ENCODE measurements around the gene LGALS7. TPM values are rescaled to one million over a fixed set of nuclear protein-coding genes. Genes with fewer than 3 reads are reported as not detected.
"Not testable (repeated sequence)": the region's sequence is repeated elsewhere in the genome, so short reads cannot be mapped to it uniquely, and the experiment has no call there.

The LGALS7 gene
- polyA plus RNA-seq, 6 donors from 2014 or later: not detected

DNA sequence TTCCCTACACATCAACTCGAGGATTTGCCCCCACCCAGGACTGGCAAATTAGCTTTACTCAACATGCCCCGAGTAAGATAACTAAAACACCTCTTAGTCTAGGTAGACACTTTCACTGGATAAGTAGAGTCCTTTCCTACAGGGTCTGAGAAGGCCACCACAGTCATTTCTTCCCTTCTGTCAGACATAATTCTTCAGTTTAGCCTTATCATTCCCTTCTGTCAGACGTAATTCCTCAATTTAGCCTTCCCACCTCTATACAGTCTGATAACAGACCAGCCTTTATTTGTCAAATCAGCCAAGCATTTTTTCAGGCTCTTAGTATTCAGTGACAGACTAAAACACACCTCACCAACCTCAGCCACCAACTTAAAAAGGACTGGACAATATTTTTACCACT, 19.5 kb downstream of the LGALS7 start:
- not testable (repeated sequence) for H3K9me3 Mint-ChIP-seq; H3K27ac Mint-ChIP-seq; H3K27me3 Mint-ChIP-seq; H3K4me1 Mint-ChIP-seq; H3K4me3 Mint-ChIP-seq; ATAC-seq (ENCODE audit: low read depth in 2 of 2); DNase-seq; H3K36me3 Mint-ChIP-seq

DNA sequence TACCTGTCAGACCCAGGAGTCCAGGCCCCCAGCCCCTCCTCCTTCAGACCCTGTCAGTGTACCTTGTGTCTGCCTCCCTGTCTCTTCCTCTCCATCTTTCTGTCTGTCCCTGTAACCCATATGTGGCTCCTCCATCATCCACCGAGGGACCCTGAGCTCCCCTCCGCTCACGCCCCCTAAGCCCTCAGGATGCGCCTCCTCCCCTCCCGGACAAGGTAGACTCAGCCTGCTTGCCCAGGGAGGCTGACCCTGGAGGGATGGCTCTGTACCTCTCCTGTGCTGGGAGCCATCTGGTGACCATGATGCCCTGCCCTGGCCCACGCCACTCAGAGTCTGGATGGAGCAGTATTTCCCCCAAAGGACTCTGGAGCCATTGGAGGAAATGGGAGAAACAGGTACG, 28.0 kb downstream of the LGALS7 start:
- no peak overlapping the region for H3K4me3 Mint-ChIP-seq
- H3K4me1 Mint-ChIP-seq: peaks cover 0 to 5% (median 0%) of the 10 kb centered on the region in 3 donors
- H3K27ac Mint-ChIP-seq: peak overlapping the region in 1 of 6 donors; percentile 83
- H3K36me3 Mint-ChIP-seq: no peaks in the 10 kb centered on the region
- H3K27me3 Mint-ChIP-seq: no peaks in the 10 kb centered on the region
- ATAC-seq (ENCODE audit: low read depth in 2 of 2): no peak
- no peak for DNase-seq
- H3K9me3 Mint-ChIP-seq: peaks cover 0 to 1% (median 0%) of the 10 kb centered on the region in 7 donors

DNA sequence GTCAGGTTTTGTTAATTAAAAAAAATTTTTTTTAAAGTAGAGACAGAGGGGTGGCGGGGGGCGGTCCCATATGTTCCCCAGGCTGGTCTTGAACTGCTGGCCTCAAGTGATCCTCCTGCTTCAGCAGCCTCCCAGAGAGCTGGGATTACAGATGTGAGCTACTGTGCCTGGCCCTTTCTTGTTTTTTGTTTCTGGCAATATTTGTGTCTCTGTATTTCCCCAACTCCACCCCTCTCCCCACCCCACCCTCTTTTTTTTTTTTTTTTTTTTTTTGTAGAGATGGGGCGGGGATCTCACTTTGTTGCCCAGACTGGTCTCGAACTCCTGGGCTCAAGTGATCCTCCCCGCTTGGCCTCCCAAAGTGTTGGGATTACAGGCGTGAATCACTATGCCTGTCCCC, 28.4 kb downstream of the LGALS7 start:
- Mint-ChIP-seq H3K9me3 (peaks cover 0 to 1% (median 0%) of the 10 kb centered on the region in 7 donors), H3K4me3 (no peak overlapping the region), H3K36me3 (no peaks in the 10 kb centered on the region), H3K27me3 (no peaks in the 10 kb centered on the region), H3K4me1 (peaks cover 0 to 9% (median under 1%) of the 10 kb centered on the region in 3 donors), H3K27ac (peak overlapping the region in 1 of 6 donors; percentile 83)
- DNase-seq (no peak), ATAC-seq (ENCODE audit: low read depth in 2 of 2) (no peak)

DNA sequence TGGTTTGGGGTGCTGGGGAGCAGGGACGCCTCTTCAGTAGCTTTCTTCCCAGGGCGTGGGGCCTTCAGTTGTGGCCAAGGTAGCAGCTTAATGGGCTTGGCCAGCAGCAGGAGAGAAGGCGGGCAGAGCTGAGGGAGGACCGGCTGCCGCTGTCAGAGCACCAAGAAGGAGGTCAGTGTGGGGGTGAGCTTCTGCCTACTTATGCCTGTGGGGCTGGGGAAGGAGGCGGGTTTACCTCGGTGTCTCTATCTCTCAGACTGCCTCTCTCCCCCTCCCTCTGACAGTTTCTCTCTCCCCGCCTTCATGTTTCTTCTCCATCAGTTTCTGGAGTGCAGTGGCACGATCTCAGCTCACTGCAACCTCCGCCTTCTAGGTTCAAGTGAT, 29.0 kb downstream of the LGALS7 start, which contains the start of gene CAPN12:
Gene CAPN12 (minus strand): TSS at position 177 of the 384 bp plus-strand sequence. CDS start 309 bp downstream, outside the sequence.
- no peaks in the 10 kb centered on the region for H3K27me3 Mint-ChIP-seq
- H3K27ac Mint-ChIP-seq: peak within 1 kb of the TSS in 2 of 6 donors; percentile 18 to 83
- peaks cover 0 to 1% (median 0%) of the 10 kb centered on the region in 7 donors for H3K9me3 Mint-ChIP-seq
- H3K36me3 Mint-ChIP-seq: no peaks in the 10 kb centered on the region
- no peak within 1 kb of the TSS for H3K4me3 Mint-ChIP-seq
- no peak for DNase-seq
- peaks cover 3 to 15% (median 6%) of the 10 kb centered on the region in 3 donors for H3K4me1 Mint-ChIP-seq
- no peak for ATAC-seq (ENCODE audit: low read depth in 2 of 2)

GRCh38 chr19:38743394-38744297, 29.7 kb downstream of the LGALS7 start:
- H3K9me3 Mint-ChIP-seq: peaks cover 0 to 1% (median 0%) of the 10 kb centered on the region in 7 donors
- H3K4me3 Mint-ChIP-seq: no peak overlapping the region
- ATAC-seq (ENCODE audit: low read depth in 2 of 2) (no peak), DNase-seq (no peak)
- peak overlapping the region in 1 of 6 donors; percentile 74 for H3K27ac Mint-ChIP-seq
- no peaks in the 10 kb centered on the region for H3K36me3 Mint-ChIP-seq
- H3K4me1 Mint-ChIP-seq: peaks cover 6 to 16% (median 11%) of the 10 kb centered on the region in 3 donors
- H3K27me3 Mint-ChIP-seq: no peaks in the 10 kb centered on the region

- H3K27me3 Mint-ChIP-seq: no peaks in the 10 kb centered on the region
- no peak overlapping the region for H3K27ac Mint-ChIP-seq
- H3K9me3 Mint-ChIP-seq: peaks cover 0 to 1% (median 0%) of the 10 kb centered on the region in 7 donors
- no peaks in the 10 kb centered on the region for H3K36me3 Mint-ChIP-seq
- peaks cover 11 to 18% (median 12%) of the 10 kb centered on the region in 3 donors for H3K4me1 Mint-ChIP-seq
- no peak for DNase-seq
- no peak overlapping the region for H3K4me3 Mint-ChIP-seq
- ATAC-seq (ENCODE audit: low read depth in 2 of 2): no peak
Observed at GRCh38 chr19:38742906-38743305, 30.4 kb downstream of the LGALS7 start.

DNA sequence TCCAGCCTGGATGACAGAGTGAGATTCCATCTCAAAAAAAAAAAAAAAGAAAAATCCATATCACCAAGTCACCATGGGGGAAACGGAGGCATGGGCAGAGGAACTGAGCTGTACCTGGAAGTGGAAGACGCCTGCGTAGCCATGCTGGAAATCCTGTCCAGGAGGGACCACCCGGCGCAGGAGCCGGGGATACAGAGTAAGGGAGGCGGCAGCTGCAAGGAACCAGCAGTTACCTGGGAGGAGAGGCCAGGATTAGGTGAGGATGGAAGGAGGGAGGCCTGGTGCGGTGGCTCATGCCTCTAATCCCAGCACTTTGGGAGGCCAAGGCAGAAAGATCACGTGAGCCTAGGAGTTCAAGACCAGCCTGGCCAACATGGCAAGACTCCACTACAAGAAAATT, 31.0 kb downstream of the LGALS7 start:
- peaks cover 0 to 1% (median 0%) of the 10 kb centered on the region in 7 donors for H3K9me3 Mint-ChIP-seq
- no peaks in the 10 kb centered on the region for H3K36me3 Mint-ChIP-seq
- ATAC-seq (ENCODE audit: low read depth in 2 of 2) (no peak), DNase-seq (no peak)
- H3K4me3 Mint-ChIP-seq: no peak overlapping the region
- H3K27me3 Mint-ChIP-seq: no peaks in the 10 kb centered on the region
- H3K27ac Mint-ChIP-seq: no peak overlapping the region
- H3K4me1 Mint-ChIP-seq: peaks cover 16 to 23% (median 17%) of the 10 kb centered on the region in 3 donors

GRCh38 chr19:38741670-38742069, 31.6 kb downstream of the LGALS7 start:
- Mint-ChIP-seq H3K27me3 (no peaks in the 10 kb centered on the region), H3K36me3 (no peaks in the 10 kb centered on the region), H3K4me3 (no peak overlapping the region), H3K9me3 (peaks cover 0 to 1% (median 0%) of the 10 kb centered on the region in 7 donors), H3K4me1 (peaks cover 19 to 24% (median 22%) of the 10 kb centered on the region in 3 donors), H3K27ac (peak overlapping the region in 1 of 6 donors; percentile 82)
- ATAC-seq (ENCODE audit: low read depth in 2 of 2) (no peak), DNase-seq (no peak)

GRCh38 chr19:38740932-38741331, 32.4 kb downstream of the LGALS7 start:
- Mint-ChIP-seq H3K27me3 (no peaks in the 10 kb centered on the region), H3K4me3 (no peak overlapping the region), H3K36me3 (no peaks in the 10 kb centered on the region), H3K4me1 (peaks cover 23 to 27% (median 26%) of the 10 kb centered on the region in 3 donors), H3K9me3 (peaks cover 0 to 1% (median 0%) of the 10 kb centered on the region in 7 donors), H3K27ac (no peak overlapping the region)
- no peak for DNase-seq
- ATAC-seq (ENCODE audit: low read depth in 2 of 2): no peak

DNA sequence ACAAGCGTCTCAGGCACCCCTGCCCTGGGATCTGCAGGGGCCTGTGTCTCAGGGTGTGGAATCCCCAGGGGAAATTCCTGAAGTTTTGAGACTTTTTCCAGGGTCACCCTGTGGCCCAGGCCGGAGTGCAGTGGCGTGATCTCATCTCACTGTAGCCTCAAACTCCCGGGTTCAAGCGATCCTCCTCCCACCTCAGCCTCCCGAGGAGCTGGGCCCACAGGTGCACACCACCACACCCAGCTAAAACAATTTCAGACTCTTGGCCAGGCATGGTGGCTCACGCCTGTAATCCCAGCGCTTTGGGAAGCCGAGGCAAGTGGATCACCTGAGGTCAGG, 33.1 kb downstream of the LGALS7 start:
- no peaks in the 10 kb centered on the region for H3K36me3 Mint-ChIP-seq
- H3K27ac Mint-ChIP-seq: no peak overlapping the region

GRCh38 chr19:38739440-38740256, 33.7 kb downstream of the LGALS7 start:
- Mint-ChIP-seq H3K4me1 (peaks cover 32 to 35% (median 35%) of the 10 kb centered on the region in 3 donors), H3K36me3 (no peaks in the 10 kb centered on the region), H3K27ac (peak overlapping the region in 2 of 6 donors; percentile 83 to 98), H3K9me3 (peaks cover 0 to 1% (median 0%) of the 10 kb centered on the region in 7 donors), H3K4me3 (peak overlapping the region in 1 of 8 donors; percentile 35), H3K27me3 (no peaks in the 10 kb centered on the region)
- ATAC-seq (ENCODE audit: low read depth in 2 of 2): no peak
- DNase-seq: no peak

More for the DNA sequence above, 33.1 kb downstream of the LGALS7 start:
- H3K4me3 Mint-ChIP-seq: no peak overlapping the region
- no peak for ATAC-seq (ENCODE audit: low read depth in 2 of 2)
- peaks cover 0 to 1% (median 0%) of the 10 kb centered on the region in 7 donors for H3K9me3 Mint-ChIP-seq
- peaks cover 26 to 29% (median 29%) of the 10 kb centered on the region in 3 donors for H3K4me1 Mint-ChIP-seq
- no peaks in the 10 kb centered on the region for H3K27me3 Mint-ChIP-seq
- no peak for DNase-seq

DNA sequence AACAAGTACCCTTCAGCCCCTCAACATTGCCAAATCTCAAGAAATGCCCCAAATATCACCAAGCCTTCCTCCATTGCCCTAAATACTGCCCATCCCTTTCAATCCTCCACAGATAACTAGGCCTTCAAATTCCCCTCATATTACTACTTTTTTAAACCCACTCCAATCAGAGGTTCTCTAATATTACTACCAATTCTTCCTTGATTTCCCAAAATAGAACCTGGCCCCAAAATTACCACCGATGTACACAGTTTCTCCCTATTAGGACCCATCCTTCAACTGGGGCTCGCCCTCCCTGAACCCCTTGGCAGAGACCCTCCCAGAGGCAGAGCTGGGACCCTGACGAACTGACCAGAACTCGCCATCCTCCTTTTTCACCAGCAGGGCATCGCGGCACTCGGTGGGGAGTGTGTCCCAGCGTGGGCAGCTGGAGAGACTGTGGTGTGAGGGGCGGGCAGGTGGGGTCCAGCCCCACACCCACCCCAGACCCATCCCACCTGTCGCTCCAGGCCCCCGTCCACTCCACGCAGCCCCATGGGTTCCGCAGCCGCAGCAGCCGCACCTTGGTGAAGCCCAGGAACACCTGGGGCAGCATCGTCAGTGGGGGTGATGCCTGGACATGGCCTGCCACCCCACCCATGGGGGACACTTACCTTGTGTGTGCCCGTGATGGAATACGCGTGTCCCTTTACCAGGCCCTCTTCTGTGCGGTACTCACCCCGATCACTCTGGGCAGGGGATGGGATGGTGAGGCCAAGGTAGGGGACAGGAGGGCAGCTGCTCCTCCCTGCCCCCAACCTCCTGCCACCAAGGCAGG, 35.2 kb downstream of the LGALS7 start:
- peak overlapping the region in 4 of 6 donors; percentile 1 to 91 (median 68) for H3K27ac Mint-ChIP-seq
- H3K27me3 Mint-ChIP-seq: no peaks in the 10 kb centered on the region
- peaks cover 0 to 1% (median 0%) of the 10 kb centered on the region in 7 donors for H3K9me3 Mint-ChIP-seq
- DNase-seq: no peak
- peaks cover 44 to 50% (median 47%) of the 10 kb centered on the region in 3 donors for H3K4me1 Mint-ChIP-seq
- H3K4me3 Mint-ChIP-seq: peak overlapping the region; percentile 64 to 89 (median 73)
- no peak for ATAC-seq (ENCODE audit: low read depth in 2 of 2)
- no peaks in the 10 kb centered on the region for H3K36me3 Mint-ChIP-seq
